GM23248 (cell line): Measurements from ENCODE around the gene CDCA5. TPM values are rescaled to one million over a fixed set of nuclear protein-coding genes. Genes with fewer than 3 reads are reported as not detected.

Source experiments
- DNase-seq: peaks from one replicate; pipeline ENCODE4 v3.0.0-alpha.2; 2015
- H2AFZ ChIP-seq: fragments of 200-600 bp; sonication (generic); 2 replicates; pipeline ENCODE4 v1.6.1; 2016; ENCODE audit warnings: antibody characterized with exemption
- H3F3A ChIP-seq: fragments of 200-600 bp; sonication (generic); 2 replicates; pipeline ENCODE4 v1.6.1; 2016; ENCODE audit warnings: mild to moderate bottlenecking, antibody characterized with exemption, mixed run types; ENCODE audit not compliant: insufficient read depth
- H3K27ac ChIP-seq: fragments of 200-600 bp; sonication (generic); 2 replicates; pipeline ENCODE4 v1.5.1; 2016; ENCODE audit warnings: mild to moderate bottlenecking
- H3K27me3 ChIP-seq: fragments of 200-600 bp; sonication (generic); replicated peaks from 2 replicates; pipeline ENCODE4 v1.6.1; 2016; ENCODE audit warnings: mild to moderate bottlenecking; ENCODE audit not compliant: insufficient read depth
- H3K36me3 ChIP-seq: fragments of 200-600 bp; sonication (generic); 2 replicates; pipeline ENCODE4 v1.6.1; 2016; ENCODE audit warnings: low read depth, mild to moderate bottlenecking
- H3K4me1 ChIP-seq: fragments of 200-600 bp; sonication (generic); 2 replicates; pipeline ENCODE4 v1.6.1; 2016; ENCODE audit warnings: mild to moderate bottlenecking; ENCODE audit not compliant: insufficient read depth
- H3K4me2 ChIP-seq: fragments of 200-600 bp; sonication (generic); one replicate; pipeline ENCODE4 v1.6.1; 2016; ENCODE audit warnings: mild to moderate bottlenecking; ENCODE audit not compliant: unreplicated experiment
- H3K4me3 ChIP-seq: fragments of 200-600 bp; sonication (generic); 2 replicates; pipeline ENCODE4 v1.5.1; 2016; ENCODE audit warnings: mild to moderate bottlenecking
- H3K79me2 ChIP-seq: fragments of 200-600 bp; sonication (generic); 2 replicates; pipeline ENCODE4 v1.6.1; 2016; ENCODE audit warnings: mild to moderate bottlenecking; ENCODE audit not compliant: insufficient read depth
- H3K9ac ChIP-seq: fragments of 200-600 bp; sonication (generic); 2 replicates; pipeline ENCODE4 v1.6.1; 2016; ENCODE audit warnings: mild to moderate bottlenecking
- H3K9me2 ChIP-seq: fragments of 200-600 bp; sonication (generic); 2 replicates; pipeline ENCODE4 v1.6.1; 2016; ENCODE audit warnings: mixed run types, mild to moderate bottlenecking, moderate library complexity; ENCODE audit not compliant: insufficient read depth
- H3K9me3 ChIP-seq: fragments of 200-600 bp; sonication (generic); one replicate; pipeline ENCODE4 v1.6.1; 2017; ENCODE audit warnings: low read depth
- H4K20me1 ChIP-seq: fragments of 200-600 bp; sonication (generic); 2 replicates; pipeline ENCODE4 v1.6.0; 2016; ENCODE audit not compliant: insufficient read depth
- EZH2 ChIP-seq: fragments of 200-600 bp; sonication (generic); IDR thresholded peaks from 2 replicates; pipeline ENCODE4 v1.6.1; 2018; ENCODE audit warnings: antibody characterized with exemption, mild to moderate bottlenecking; ENCODE audit not compliant: insufficient read depth, poor library complexity, severe bottlenecking
- EZH2phosphoT487 ChIP-seq: fragments of 200-600 bp; sonication (generic); IDR thresholded peaks from 2 replicates; pipeline ENCODE4 v1.6.1; 2018; ENCODE audit warnings: antibody characterized with exemption, moderate library complexity, mild to moderate bottlenecking, low read depth; ENCODE audit not compliant: insufficient read depth
- WGBS, 2 experiments: methylation state at CpG; one replicate each; pipeline ENCODE4 v1.1.6; 2015 to 2017; ENCODE audit warnings: low lambda C conversion rate in 2 of 2, low coverage in 1 of 2; ENCODE audit errors: missing lambda C conversion rate in 2 of 2; 5-methylcytosine and 5-hydroxymethylcytosine counted together
- in situ Hi-C: fragments of 300-500 bp; cut with MboI; formaldehyde crosslinking; loops from 2 replicates; pipeline ENCODE4 v1.15.0; 2020
- polyA plus RNA-seq: library from polyadenylated mRNA; unstranded; fragments of >200 nt; fragmentation: Nextera tagmentation; extraction: Ambion mirVana; gene quantifications from 2 replicates; pipeline ENCODE4 v1.2.1, GENCODE V29; 2016
- total RNA-seq: library from RNA; depleted of rRNA; stranded (reverse); fragments of >200 nt; shearing (Covaris generic); gene quantifications from 2 replicates; pipeline ENCODE4 v1.2.3, GENCODE V29; 2014

The CDCA5 gene
- total and polyA plus RNA-seq, 2 experiments from 2014 or later, result 11.9 to 16.8 TPM

GRCh38 chr11:65085446-65085845, 1.6 kb upstream of the CDCA5 start:
- Histone ChIP-seq H3K4me3 (peak overlapping the region; percentile 93), H3K4me2 (peak overlapping the region; percentile 93), H3K27ac (peak overlapping the region; percentile 89; the same call in 1 of the 2 replicates)

GRCh38 chr11:65084598-65085375, 947 bp upstream of the CDCA5 start:
- no peaks in the 10 kb centered on the region for H3K27me3 ChIP-seq
- H3K4me2 ChIP-seq, result peak overlapping the region; percentile 93
- peak; percentile 50 for DNase-seq
- H3F3A ChIP-seq, result no peaks in the 10 kb centered on the region
- H3K4me3 ChIP-seq, result peak overlapping the region; percentile 93
- H2AFZ ChIP-seq, result peak overlapping the region; percentile 93; the same call in 1 of the 2 replicates
- H3K27ac ChIP-seq, result peak overlapping the region; percentile 89
- H3K9me3 ChIP-seq, result no peaks in the 10 kb centered on the region
- no peak for TF ChIP-seq EZH2
- no peak for TF ChIP-seq EZH2phosphoT487
- no peaks in the 10 kb centered on the region for H3K9me2 ChIP-seq
- H3K4me1 ChIP-seq, result 0 out of 2 replicates have a peak, but pooled peaks cover 5% of the 10 kb centered on the region
- H4K20me1 ChIP-seq, result no peaks in the 10 kb centered on the region
- H3K9ac ChIP-seq, result peak overlapping the region; percentile 94
- peaks cover 9% of the 10 kb centered on the region; the same call in 1 of the 2 replicates for H3K36me3 ChIP-seq
- 30 to 32% methylated on average over 23 of the region's 23 CpGs for WGBS, 2 experiments
- in situ Hi-C loops, result no loop called here
- peaks cover 54% of the 10 kb centered on the region for H3K79me2 ChIP-seq

More at GRCh38 chr11:65085446-65085845, 1.6 kb upstream of the CDCA5 start:
- Histone ChIP-seq H3K9ac (peak overlapping the region; percentile 94), H3F3A (no peaks in the 10 kb centered on the region), H3K27me3 (no peaks in the 10 kb centered on the region), H3K9me3 (no peaks in the 10 kb centered on the region), H3K79me2 (peaks cover 50% of the 10 kb centered on the region), H3K9me2 (no peaks in the 10 kb centered on the region), H4K20me1 (no peaks in the 10 kb centered on the region), H3K4me1 (0 out of 2 replicates have a peak, but pooled peaks cover 5% of the 10 kb centered on the region), H2AFZ (no peak overlapping the region), H3K36me3 (peaks cover 9% of the 10 kb centered on the region; the same call in 1 of the 2 replicates)
- peak; percentile 39 for DNase-seq
- 88 to 89% methylated on average over 4 of the region's 4 CpGs for WGBS, 2 experiments
- TF ChIP-seq EZH2, result no peak
- no peak for TF ChIP-seq EZH2phosphoT487
- in situ Hi-C loops, result no loop called here

DNA sequence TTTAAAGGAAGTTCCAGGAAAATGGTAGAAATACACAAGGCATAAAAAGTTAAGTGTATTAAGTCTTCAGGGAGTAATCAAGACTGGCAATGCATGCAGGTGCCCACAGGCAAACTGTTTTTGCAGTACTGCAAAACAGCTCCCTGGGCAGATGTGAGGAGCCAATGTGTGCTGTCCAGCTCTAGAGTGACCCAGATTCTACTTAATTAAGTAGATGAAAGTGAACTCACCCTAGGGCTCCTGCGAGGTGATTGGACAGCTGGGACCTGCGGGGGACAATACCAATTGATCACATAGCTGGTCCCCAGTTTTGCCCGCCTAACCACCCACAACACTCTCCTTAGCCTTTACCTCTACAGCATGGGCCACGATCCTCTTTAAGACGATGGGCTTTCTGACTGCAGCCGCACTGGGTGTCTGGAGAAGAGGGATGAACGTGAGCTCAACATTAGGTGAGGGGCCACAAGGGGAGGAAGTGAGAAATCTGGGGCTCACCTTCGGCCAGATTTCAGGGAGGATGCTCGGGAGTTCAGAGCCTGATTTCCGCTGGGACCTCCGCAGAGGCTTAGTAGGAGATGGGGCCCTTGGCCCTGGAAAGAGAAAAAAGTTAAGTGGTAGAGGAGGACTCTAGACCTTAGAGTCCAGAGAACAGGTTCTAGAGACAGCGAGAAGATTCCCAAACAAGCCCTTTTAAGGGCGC, 556 bp downstream of the CDCA5 start:
- peak overlapping the region; percentile 93 for H2AFZ ChIP-seq
- H3K9me2 ChIP-seq, result no peaks in the 10 kb centered on the region
- no peak for TF ChIP-seq EZH2phosphoT487
- no peak for TF ChIP-seq EZH2
- peak overlapping the region; percentile 89 for H3K27ac ChIP-seq
- WGBS, 2 experiments, result 5 to 6% methylated on average over 13 of the region's 13 CpGs
- H3K4me2 ChIP-seq, result peak overlapping the region; percentile 79
- H3K79me2 ChIP-seq, result peaks cover 65% of the 10 kb centered on the region
- H3K27me3 ChIP-seq, result no peaks in the 10 kb centered on the region
- in situ Hi-C loops, result no loop called here
- no peaks in the 10 kb centered on the region for H3F3A ChIP-seq
- H3K9me3 ChIP-seq, result no peaks in the 10 kb centered on the region
- H3K4me1 ChIP-seq, result 0 out of 2 replicates have a peak, but pooled peaks cover 5% of the 10 kb centered on the region
- peak overlapping the region; percentile 94 for H3K9ac ChIP-seq
- H4K20me1 ChIP-seq, result no peaks in the 10 kb centered on the region
- peaks cover 9% of the 10 kb centered on the region; the same call in 1 of the 2 replicates for H3K36me3 ChIP-seq
- DNase-seq, result peak; percentile 30
- peak overlapping the region; percentile 93 for H3K4me3 ChIP-seq

DNA sequence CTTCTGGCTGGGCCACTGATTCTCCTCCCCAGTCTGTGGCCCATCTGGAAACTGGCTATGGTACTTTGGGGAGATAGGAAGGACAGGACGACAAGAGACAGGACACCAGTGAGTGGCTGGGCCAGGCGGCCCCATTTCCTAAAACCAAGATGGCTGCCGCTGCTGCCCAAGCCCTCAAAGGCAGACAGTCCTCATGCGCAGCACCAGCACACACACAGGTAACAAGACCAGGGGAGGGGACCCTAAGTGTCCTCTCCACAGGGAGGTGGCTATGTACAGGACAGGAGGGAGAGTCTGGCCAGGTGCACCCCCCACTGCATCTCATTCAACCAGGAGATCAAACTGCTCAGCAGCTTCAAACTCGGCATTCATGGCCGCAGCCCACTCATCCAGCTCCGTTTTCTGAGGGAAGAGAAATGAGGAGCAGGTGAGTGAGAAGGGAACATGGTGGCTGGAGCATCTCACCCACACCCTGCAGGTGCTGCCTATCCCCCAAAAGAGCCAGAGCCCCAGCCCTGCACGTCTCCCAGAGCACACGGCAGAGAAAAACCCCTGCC, 5.0 kb downstream of the CDCA5 start:
- Histone ChIP-seq H2AFZ (no peak overlapping the region), H4K20me1 (no peaks in the 10 kb centered on the region), H3K27me3 (no peaks in the 10 kb centered on the region), H3K27ac (no peak overlapping the region), H3K9ac (no peak overlapping the region), H3K4me2 (no peak overlapping the region), H3K9me3 (no peaks in the 10 kb centered on the region), H3K4me3 (no peak overlapping the region), H3F3A (no peaks in the 10 kb centered on the region), H3K36me3 (no peaks in the 10 kb centered on the region), H3K79me2 (peaks cover 54% of the 10 kb centered on the region), H3K4me1 (no peaks in the 10 kb centered on the region), H3K9me2 (no peaks in the 10 kb centered on the region)
- DNase-seq, result no peak
- 94 to 96% methylated on average over 9 of the region's 9 CpGs for WGBS, 2 experiments
- no peak for TF ChIP-seq EZH2
- TF ChIP-seq EZH2phosphoT487, result no peak
- in situ Hi-C loops, result no loop called here
